ENCODE measurements around the gene STRAP.

The STRAP gene

GRCh38 chr12:15932327-15932726, 50.1 kb downstream of the STRAP start (continued):
- TF ChIP-seq ZNF791 (tag by site-specific recombination; IDR thresholded peaks at IDR 0.05) (no peak), ZNF404 (tag by site-specific recombination; IDR thresholded peaks at IDR 0.05) (no peak), ZNF223 (tag by site-specific recombination; IDR thresholded peaks at IDR 0.05) (no peak), ELK4 (IDR thresholded peaks at IDR 0.05; ENCODE audit: borderline replicate concordance, low read depth, low read length) (no peak), ZFHX2 (tag by site-specific recombination; conservative IDR thresholded peaks at IDR 0.05) (no peak), ZNF112 (tag by site-specific recombination; IDR thresholded peaks at IDR 0.05) (no peak)

- Histone ChIP-seq H3K4me3 (ENCODE audit: low read depth, low read length) (no peak overlapping the region), H3K4me1 (ENCODE audit: control insufficient read depth, insufficient read depth, low read length) (peaks cover 11% of the 10 kb centered on the region), H3K27ac (ENCODE audit: extremely low read depth, low read depth, low read length) (no peak overlapping the region), H3K9me3 (ENCODE audit: control insufficient read depth, insufficient read depth, low read depth, low read length) (no peaks in the 10 kb centered on the region), H3K36me3 (ENCODE audit: control insufficient read depth in 2 of 2, insufficient read depth in 1 of 2, low read length in 2 of 2) (no peaks in the 10 kb centered on the region)
- CTCF ChIA-PET, result interaction anchor here (0.6 to 0.7 kb wide), 2 partner anchors 43 to 460 kb away, joined by 3 to 6 read pairs; no protein-coding TSS in a partner anchor
- POLR2A ChIA-PET, result no interaction called here
- TF ChIP-seq ZNF146 (tag by site-specific recombination; IDR thresholded peaks at IDR 0.05) (0 out of 2 replicates have a peak, but pooled peaks have one; percentile 45), PBX3 (CRISPR knock-in tag; IDR thresholded peaks at IDR 0.05) (no peak)
Observed at GRCh38 chr12:15932971-15933370, 50.8 kb downstream of the STRAP start.

GRCh38 chr12:15933751-15934150, 51.6 kb downstream of the STRAP start:
- Histone ChIP-seq H3K27ac (ENCODE audit: extremely low read depth, low read depth, low read length) (no peak overlapping the region), H3K4me1 (ENCODE audit: control insufficient read depth, insufficient read depth, low read length) (peaks cover 8% of the 10 kb centered on the region; the same call in 1 of the 2 replicates), H3K4me3 (ENCODE audit: low read depth, low read length) (no peak overlapping the region), H3K36me3 (ENCODE audit: control insufficient read depth in 2 of 2, insufficient read depth in 1 of 2, low read length in 2 of 2) (no peaks in the 10 kb centered on the region), H3K9me3 (ENCODE audit: control insufficient read depth, insufficient read depth, low read depth, low read length) (no peaks in the 10 kb centered on the region)
- TF ChIP-seq HOXD13 (CRISPR knock-in tag; IDR thresholded peaks at IDR 0.05; ENCODE audit: borderline replicate concordance) (no peak), TCF7L2 (IDR thresholded peaks at IDR 0.05; ENCODE audit: borderline replicate concordance, low read depth, low read length) (no peak), ZNF398 (tag by site-specific recombination; IDR thresholded peaks at IDR 0.05) (no peak), ZSCAN18 (tag by site-specific recombination; IDR thresholded peaks at IDR 0.05) (no peak), BCL6B (tag by site-specific recombination; IDR thresholded peaks at IDR 0.05) (no peak), ZNF560 (tag by site-specific recombination; IDR thresholded peaks at IDR 0.05; ENCODE audit: borderline replicate concordance) (no peak), ZNF48 (tag by site-specific recombination; IDR thresholded peaks at IDR 0.05) (no peak), PATZ1 (tag by site-specific recombination; IDR thresholded peaks at IDR 0.05) (no peak)
- POLR2A ChIA-PET, result no interaction called here
- CTCF ChIA-PET, result no interaction called here
